ENCODE results near the gene DAB1.

The DAB1 gene

DNA sequence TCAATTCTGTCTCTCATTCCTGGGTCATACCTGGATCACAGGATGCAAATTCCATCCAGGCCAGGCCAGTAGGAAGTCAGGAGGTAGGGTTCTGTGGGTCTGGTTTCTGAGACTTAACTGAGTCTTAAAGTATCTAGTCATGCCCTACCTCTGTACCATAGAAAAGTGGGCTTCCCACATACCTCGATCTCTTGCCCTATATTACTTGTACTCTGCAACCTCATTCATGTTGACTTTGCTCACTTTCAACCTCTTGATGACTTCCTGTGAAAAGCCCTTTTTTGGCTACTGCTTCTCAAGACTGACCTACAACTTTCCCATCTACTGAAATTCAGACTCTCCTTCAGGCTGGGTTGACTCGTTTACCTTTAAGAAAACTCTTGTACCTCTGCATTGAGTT, 329.1 kb downstream of the DAB1 start:
- Histone ChIP-seq H4K20me1 (ENCODE audit: insufficient read depth, low read length) (no peaks in the 10 kb centered on the region), H3K4me1 (ENCODE audit: insufficient read depth, low read length, severe bottlenecking) (no peaks in the 10 kb centered on the region), H3K4me3 (ENCODE audit: low read depth, low read length, poor library complexity, severe bottlenecking) (no peak overlapping the region), H3F3A (ENCODE audit: insufficient read depth, low read length) (no peaks in the 10 kb centered on the region), H3K27me3 (ENCODE audit: insufficient read depth, low read length) (no peaks in the 10 kb centered on the region), H3K4me2 (ENCODE audit: low read length) (no peak overlapping the region), H3K27ac (ENCODE audit: low read depth, low read length, poor library complexity, severe bottlenecking) (no peak overlapping the region), H2AFZ (ENCODE audit: low read length) (no peak overlapping the region), H3K9me2 (ENCODE audit: low read depth, low read length) (no peaks in the 10 kb centered on the region), H3K9me3 (ENCODE audit: low read length) (no peaks in the 10 kb centered on the region), H3K79me2 (ENCODE audit: insufficient read depth, low read length) (no peaks in the 10 kb centered on the region), H3K36me3 (ENCODE audit: insufficient read depth, low read length) (no peaks in the 10 kb centered on the region), H3K9ac (ENCODE audit: low read length) (no peak overlapping the region)
- TF ChIP-seq, protein P1, sequence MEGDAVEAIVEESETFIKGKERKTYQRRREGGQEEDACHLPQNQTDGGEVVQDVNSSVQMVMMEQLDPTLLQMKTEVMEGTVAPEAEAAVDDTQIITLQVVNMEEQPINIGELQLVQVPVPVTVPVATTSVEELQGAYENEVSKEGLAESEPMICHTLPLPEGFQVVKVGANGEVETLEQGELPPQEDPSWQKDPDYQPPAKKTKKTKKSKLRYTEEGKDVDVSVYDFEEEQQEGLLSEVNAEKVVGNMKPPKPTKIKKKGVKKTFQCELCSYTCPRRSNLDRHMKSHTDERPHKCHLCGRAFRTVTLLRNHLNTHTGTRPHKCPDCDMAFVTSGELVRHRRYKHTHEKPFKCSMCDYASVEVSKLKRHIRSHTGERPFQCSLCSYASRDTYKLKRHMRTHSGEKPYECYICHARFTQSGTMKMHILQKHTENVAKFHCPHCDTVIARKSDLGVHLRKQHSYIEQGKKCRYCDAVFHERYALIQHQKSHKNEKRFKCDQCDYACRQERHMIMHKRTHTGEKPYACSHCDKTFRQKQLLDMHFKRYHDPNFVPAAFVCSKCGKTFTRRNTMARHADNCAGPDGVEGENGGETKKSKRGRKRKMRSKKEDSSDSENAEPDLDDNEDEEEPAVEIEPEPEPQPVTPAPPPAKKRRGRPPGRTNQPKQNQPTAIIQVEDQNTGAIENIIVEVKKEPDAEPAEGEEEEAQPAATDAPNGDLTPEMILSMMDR (IDR thresholded peaks at IDR 0.05; ENCODE audit: low read length), result no peak
- TF ChIP-seq EZH2 (IDR thresholded peaks at IDR 0.05; ENCODE audit: borderline replicate concordance, low read length), result no peak

DNA sequence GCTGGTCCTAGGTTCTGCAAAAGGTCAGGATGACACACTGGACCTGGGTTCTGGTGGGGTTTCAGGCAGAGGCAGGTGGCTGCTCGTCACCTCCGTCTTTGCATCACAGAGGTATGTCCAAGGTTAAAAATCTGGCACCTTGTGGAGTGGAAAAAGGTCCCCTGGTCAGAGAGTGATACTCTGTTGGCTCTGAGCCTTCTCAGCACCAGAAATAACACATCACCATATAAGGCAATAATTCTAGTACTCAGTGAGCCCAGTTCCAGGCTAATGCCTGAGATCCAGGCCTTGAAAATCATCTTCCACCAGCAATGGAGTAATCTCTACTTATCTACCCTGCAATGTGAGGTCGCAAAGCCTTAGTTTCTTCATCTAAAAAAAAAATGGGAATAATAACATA, 330.7 kb downstream of the DAB1 start:
- Histone ChIP-seq H3K4me3 (ENCODE audit: low read depth, low read length, poor library complexity, severe bottlenecking) (no peak overlapping the region), H3K27me3 (ENCODE audit: insufficient read depth, low read length) (no peaks in the 10 kb centered on the region), H3K4me2 (ENCODE audit: low read length) (no peak overlapping the region), H3K36me3 (ENCODE audit: insufficient read depth, low read length) (no peaks in the 10 kb centered on the region), H2AFZ (ENCODE audit: low read length) (no peak overlapping the region), H4K20me1 (ENCODE audit: insufficient read depth, low read length) (no peaks in the 10 kb centered on the region), H3F3A (ENCODE audit: insufficient read depth, low read length) (no peaks in the 10 kb centered on the region), H3K4me1 (ENCODE audit: insufficient read depth, low read length, severe bottlenecking) (no peaks in the 10 kb centered on the region), H3K9ac (ENCODE audit: low read length) (no peak overlapping the region), H3K79me2 (ENCODE audit: insufficient read depth, low read length) (no peaks in the 10 kb centered on the region), H3K9me3 (ENCODE audit: low read length) (no peaks in the 10 kb centered on the region), H3K9me2 (ENCODE audit: low read depth, low read length) (no peaks in the 10 kb centered on the region), H3K27ac (ENCODE audit: low read depth, low read length, poor library complexity, severe bottlenecking) (no peak overlapping the region)
- TF ChIP-seq, protein P1 (IDR thresholded peaks at IDR 0.05; ENCODE audit: low read length), result no peak
- TF ChIP-seq EZH2 (IDR thresholded peaks at IDR 0.05; ENCODE audit: borderline replicate concordance, low read length), result no peak

DNA sequence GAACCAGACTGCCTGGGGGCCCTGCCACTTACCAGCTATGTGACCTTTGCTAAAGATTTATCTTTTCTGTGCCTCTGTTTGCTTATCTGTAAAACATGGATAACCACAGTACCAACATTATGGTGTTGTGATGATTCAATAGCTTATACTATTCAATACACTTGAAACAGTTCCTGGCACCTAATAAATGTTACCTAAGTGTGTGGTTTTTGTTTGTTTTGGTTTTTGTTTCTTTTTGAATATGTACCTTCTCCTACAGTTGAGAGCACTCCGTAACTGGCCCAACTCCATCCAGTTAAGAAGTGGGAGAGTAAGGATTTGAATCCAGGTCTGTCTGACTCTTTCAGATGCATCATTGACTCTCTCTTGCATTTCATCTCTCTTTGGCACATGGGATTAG, 332.2 kb downstream of the DAB1 start:
- no peaks in the 10 kb centered on the region for H3F3A ChIP-seq (ENCODE audit: insufficient read depth, low read length)
- H3K9ac ChIP-seq (ENCODE audit: low read length), result no peak overlapping the region
- no peak overlapping the region for H3K4me3 ChIP-seq (ENCODE audit: low read depth, low read length, poor library complexity, severe bottlenecking)
- H3K79me2 ChIP-seq (ENCODE audit: insufficient read depth, low read length), result no peaks in the 10 kb centered on the region
- no peaks in the 10 kb centered on the region for H3K36me3 ChIP-seq (ENCODE audit: insufficient read depth, low read length)
- no peaks in the 10 kb centered on the region for H4K20me1 ChIP-seq (ENCODE audit: insufficient read depth, low read length)
- no peaks in the 10 kb centered on the region for H3K9me2 ChIP-seq (ENCODE audit: low read depth, low read length)
- H3K4me1 ChIP-seq (ENCODE audit: insufficient read depth, low read length, severe bottlenecking), result no peaks in the 10 kb centered on the region
- H3K27me3 ChIP-seq (ENCODE audit: insufficient read depth, low read length), result no peaks in the 10 kb centered on the region
- no peak overlapping the region for H3K27ac ChIP-seq (ENCODE audit: low read depth, low read length, poor library complexity, severe bottlenecking)
- no peaks in the 10 kb centered on the region for H3K9me3 ChIP-seq (ENCODE audit: low read length)
- no peak overlapping the region for H3K4me2 ChIP-seq (ENCODE audit: low read length)
- H2AFZ ChIP-seq (ENCODE audit: low read length), result no peak overlapping the region
- TF ChIP-seq, protein P1 (IDR thresholded peaks at IDR 0.05; ENCODE audit: low read length), result no peak
- no peak for TF ChIP-seq EZH2 (IDR thresholded peaks at IDR 0.05; ENCODE audit: borderline replicate concordance, low read length)

Measured in OCI-LY1 (cell line).